Measurements from ENCODE around the gene RAB9B.

Gene RAB9B

GRCh38 chrX:103781706-103782105 is 50.4 kb downstream of the RAB9B start:
- DNase-seq (ENCODE audit: low spot score): no peak
- TF ChIP-seq, protein P1, sequence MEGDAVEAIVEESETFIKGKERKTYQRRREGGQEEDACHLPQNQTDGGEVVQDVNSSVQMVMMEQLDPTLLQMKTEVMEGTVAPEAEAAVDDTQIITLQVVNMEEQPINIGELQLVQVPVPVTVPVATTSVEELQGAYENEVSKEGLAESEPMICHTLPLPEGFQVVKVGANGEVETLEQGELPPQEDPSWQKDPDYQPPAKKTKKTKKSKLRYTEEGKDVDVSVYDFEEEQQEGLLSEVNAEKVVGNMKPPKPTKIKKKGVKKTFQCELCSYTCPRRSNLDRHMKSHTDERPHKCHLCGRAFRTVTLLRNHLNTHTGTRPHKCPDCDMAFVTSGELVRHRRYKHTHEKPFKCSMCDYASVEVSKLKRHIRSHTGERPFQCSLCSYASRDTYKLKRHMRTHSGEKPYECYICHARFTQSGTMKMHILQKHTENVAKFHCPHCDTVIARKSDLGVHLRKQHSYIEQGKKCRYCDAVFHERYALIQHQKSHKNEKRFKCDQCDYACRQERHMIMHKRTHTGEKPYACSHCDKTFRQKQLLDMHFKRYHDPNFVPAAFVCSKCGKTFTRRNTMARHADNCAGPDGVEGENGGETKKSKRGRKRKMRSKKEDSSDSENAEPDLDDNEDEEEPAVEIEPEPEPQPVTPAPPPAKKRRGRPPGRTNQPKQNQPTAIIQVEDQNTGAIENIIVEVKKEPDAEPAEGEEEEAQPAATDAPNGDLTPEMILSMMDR (IDR thresholded peaks at IDR 0.05; ENCODE audit: extremely low read depth, missing control alignments): no peak

GRCh38 chrX:103781062-103781402 is 51.0 kb downstream of the RAB9B start:
- DNase-seq (ENCODE audit: low spot score): no peak
- TF ChIP-seq, protein P1 (IDR thresholded peaks at IDR 0.05; ENCODE audit: extremely low read depth, missing control alignments): no peak

GRCh38 chrX:103780336-103781061 is 51.6 kb downstream of the RAB9B start:
- TF ChIP-seq, protein P1 (IDR thresholded peaks at IDR 0.05; ENCODE audit: extremely low read depth, missing control alignments): no peak

DNA sequence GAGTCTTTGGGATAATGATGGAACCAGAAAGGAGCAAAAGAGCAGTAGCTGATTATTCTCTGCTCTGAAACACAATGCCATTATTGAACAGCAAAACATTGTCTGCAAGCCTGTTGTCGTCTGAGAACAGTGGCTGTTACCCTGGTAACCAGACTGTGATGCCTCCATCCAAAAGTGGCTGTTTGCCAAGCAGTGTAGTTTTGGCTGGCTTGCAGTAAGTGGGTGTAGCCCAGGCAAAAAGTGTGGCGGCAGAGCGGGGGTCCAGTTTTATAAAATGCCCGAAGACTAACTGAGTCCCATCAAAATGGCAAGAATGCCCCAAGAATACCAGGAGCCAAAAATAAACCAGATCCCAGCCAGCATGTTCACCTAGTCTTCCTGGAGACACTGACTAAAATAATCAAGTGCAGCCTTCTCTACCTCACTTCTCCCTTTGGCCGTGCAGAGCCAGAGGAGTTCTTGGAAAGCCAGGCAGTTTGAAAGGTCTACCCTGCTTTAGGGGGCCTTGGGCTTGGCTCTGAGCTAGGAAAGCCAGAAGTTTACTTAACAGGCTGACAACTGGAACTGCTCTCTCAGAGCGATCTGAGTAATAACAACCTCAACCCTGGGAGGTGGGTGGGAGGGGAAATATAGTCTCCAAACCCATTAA is 52.8 kb downstream of the RAB9B start:
- TF ChIP-seq, protein P1 (IDR thresholded peaks at IDR 0.05; ENCODE audit: extremely low read depth, missing control alignments): no peak

More at GRCh38 chrX:103780336-103781061, 51.6 kb downstream of the RAB9B start:
- no peak for DNase-seq (ENCODE audit: low spot score)

GRCh38 chrX:103776546-103776945 is 55.5 kb downstream of the RAB9B start, which contains the start of gene PLP1:
Gene PLP1 (plus strand): TSS chrX:103776840. CDS start chrX:103776996, 156 bp downstream.
- TF ChIP-seq, protein P1 (IDR thresholded peaks at IDR 0.05; ENCODE audit: extremely low read depth, missing control alignments): no peak
- DNase-seq (ENCODE audit: low spot score): no peak

More for the DNA sequence above, 52.8 kb downstream of the RAB9B start:
- DNase-seq (ENCODE audit: low spot score): no peak

GRCh38 chrX:103774070-103774642 is 57.9 kb downstream of the RAB9B start:
- TF ChIP-seq, protein P1 (IDR thresholded peaks at IDR 0.05; ENCODE audit: extremely low read depth, missing control alignments): no peak
- no peak for DNase-seq (ENCODE audit: low spot score)

- TF ChIP-seq, protein P1 (IDR thresholded peaks at IDR 0.05; ENCODE audit: extremely low read depth, missing control alignments): no peak
- DNase-seq (ENCODE audit: low spot score): no peak
Measured at GRCh38 chrX:103773445-103773844, 58.6 kb downstream of the RAB9B start.

Measured in GM20000 (cell line).